ENCODE measurements around the gene HEXA.

- TF ChIP-seq OSR1 (CRISPR knock-in tag; IDR thresholded peaks at IDR 0.05), result no peak
- TF ChIP-seq GLIS3 (CRISPR knock-in tag; IDR thresholded peaks at IDR 0.05), result no peak
- TF ChIP-seq RARB (CRISPR knock-in tag; IDR thresholded peaks at IDR 0.05), result no peak
- no peak for TF ChIP-seq PATZ1 (CRISPR knock-in tag; IDR thresholded peaks at IDR 0.05; ENCODE audit: borderline replicate concordance)
- TF ChIP-seq BACH2 (CRISPR knock-in tag; IDR thresholded peaks at IDR 0.05; ENCODE audit: borderline replicate concordance), result no peak
- no peak for TF ChIP-seq ZFP30 (CRISPR knock-in tag; IDR thresholded peaks at IDR 0.05)
- no peak for TF ChIP-seq ZFP3 (CRISPR knock-in tag; IDR thresholded peaks at IDR 0.05)
- TF ChIP-seq TOX (CRISPR knock-in tag; IDR thresholded peaks at IDR 0.05; ENCODE audit: borderline replicate concordance), result no peak
- no peak for TF ChIP-seq ZNF8 (CRISPR knock-in tag; IDR thresholded peaks at IDR 0.05)
- TF ChIP-seq TSHZ2 (CRISPR knock-in tag; IDR thresholded peaks at IDR 0.05), result no peak
- TF ChIP-seq POU6F1 (CRISPR knock-in tag; IDR thresholded peaks at IDR 0.05; ENCODE audit: borderline replicate concordance, low read depth), result no peak
- TF ChIP-seq ISL1 (CRISPR knock-in tag; IDR thresholded peaks at IDR 0.05), result no peak
- no peak for TF ChIP-seq ZC3H10 (CRISPR knock-in tag; IDR thresholded peaks at IDR 0.05)
- TF ChIP-seq TCF4 (CRISPR knock-in tag; IDR thresholded peaks at IDR 0.05; ENCODE audit: borderline replicate concordance), result no peak
Observed at GRCh38 chr15:72306211-72306785, 69.5 kb downstream of the HEXA start.
